Omental fat pad (tissue), 4 donors: ENCODE data around the gene BPIFB3. TPM values are rescaled to one million over a fixed set of nuclear protein-coding genes. Genes with fewer than 3 reads are reported as not detected.
"Not testable (repeated sequence)": the region's sequence is repeated elsewhere in the genome, so short reads cannot be mapped to it uniquely, and the experiment has no call there.

Experiments used
- ATAC-seq: fragments of 150-250 bp; one replicate; pipeline ENCODE4 v1.9.1; 2016; ENCODE audit warnings: mild to moderate bottlenecking, moderate library complexity; ENCODE audit not compliant: low FRiP score
- DNase-seq: peaks from one replicate; pipeline ENCODE4 v3.0.0-alpha.2; 2019; ENCODE audit warnings: low spot score
- CTCF ChIP-seq, 3 donors: fragments of 450-650 bp; IDR thresholded peaks; one replicate each; pipeline ENCODE4 v1.5.1; 2016 to 2017; ENCODE audit warnings: antibody characterized with exemption in 3 of 3, mild to moderate bottlenecking in 3 of 3, moderate library complexity in 2 of 3
- total RNA-seq, 4 donors: library from RNA; depleted of rRNA; stranded (reverse); fragments of >200 nt; gene quantifications; one replicate each; pipeline ENCODE4 v1.1.0, GENCODE V29; 2016

Gene BPIFB3
- total RNA-seq, 4 donors from 2014 or later = not detected

- no peak for ATAC-seq
- TF ChIP-seq CTCF (IDR thresholded peaks at IDR 0.05) = no peak
These were observed 46.3 kb downstream of the BPIFB3 start for GRCh38 chr20:33099843-33100538.

GRCh38 chr20:33103556-33103955, 49.9 kb downstream of the BPIFB3 start:
- no peak for DNase-seq
- ATAC-seq = no peak
- TF ChIP-seq CTCF (IDR thresholded peaks at IDR 0.05) = no peak

More at GRCh38 chr20:33099843-33100538, 46.3 kb downstream of the BPIFB3 start:
- DNase-seq = no peak

- TF ChIP-seq CTCF (IDR thresholded peaks at IDR 0.05) = no peak
- no peak for ATAC-seq
- no peak for DNase-seq
These were observed 50.6 kb downstream of the BPIFB3 start for GRCh38 chr20:33104336-33104735.

GRCh38 chr20:33105316-33105924, 51.7 kb downstream of the BPIFB3 start:
- no peak for TF ChIP-seq CTCF (IDR thresholded peaks at IDR 0.05)
- DNase-seq (no peak), ATAC-seq (no peak)

- DNase-seq, ATAC-seq: not testable (repeated sequence)
These were observed 52.4 kb downstream of the BPIFB3 start for GRCh38 chr20:33106058-33106620.

- ATAC-seq (no peak), DNase-seq (no peak)
- TF ChIP-seq CTCF (IDR thresholded peaks at IDR 0.05) = no peak
These were observed 55.0 kb downstream of the BPIFB3 start for GRCh38 chr20:33108661-33109060.

GRCh38 chr20:33110147-33110825, 56.6 kb downstream of the BPIFB3 start:
- TF ChIP-seq CTCF (IDR thresholded peaks at IDR 0.05) = no peak
- DNase-seq = no peak
- ATAC-seq = no peak
